Upper lobe of right lung (tissue), 1 donor: Measurements from ENCODE around the gene UBE2H. TPM values are rescaled to one million over a fixed set of nuclear protein-coding genes. Genes with fewer than 3 reads are reported as not detected.

Experiments
- ATAC-seq: fragments of 200-7000 bp; cut with Tn5 transposase; one replicate; pipeline ENCODE4 v1.9.1; 2020; ENCODE audit warnings: mild to moderate bottlenecking, moderate library complexity
- DNase-seq: peaks from one replicate; pipeline ENCODE4 v3.0.0-alpha.2; 2020
- H3K27ac ChIP-seq: fragments of 200-600 bp; one replicate; pipeline ENCODE4 v1.8.0; 2022
- H3K27me3 ChIP-seq: fragments of 200-600 bp; one replicate; pipeline ENCODE4 v1.8.0; 2022; ENCODE audit warnings: mild to moderate bottlenecking
- H3K36me3 ChIP-seq: fragments of 200-600 bp; one replicate; pipeline ENCODE4 v1.8.0; 2022
- H3K4me1 ChIP-seq: fragments of 200-600 bp; one replicate; pipeline ENCODE4 v1.8.0; 2022
- H3K4me3 ChIP-seq: fragments of 200-600 bp; one replicate; pipeline ENCODE4 v1.8.0; 2022; ENCODE audit warnings: mild to moderate bottlenecking
- H3K9me3 ChIP-seq: fragments of 200-600 bp; one replicate; pipeline ENCODE4 v1.8.0; 2022
- intact Hi-C: fragments of 100-400 bp; cut with DNase I; formaldehyde crosslinking; loops from one replicate; pipeline ENCODE4 v1.11.0; 2022
- total RNA-seq: library from RNA; stranded (reverse); fragmentation: NEBNext Ultra II Directional; extraction: Animal tissue kit (Norgen Biotek cat#: 25700); gene quantifications from one replicate; pipeline ENCODE4 v1.2.1, GENCODE V29; 2021
- TF ChIP-seq, protein P1 (sequence below): fragments of 200-600 bp; IDR thresholded peaks from one replicate; pipeline ENCODE4 v1.8.0; 2022; ENCODE audit warnings: antibody characterized with exemption
- donor health status: DM: no; HTN: yes; CAD: no; lungs with severe emphysema.

UBE2H gene
- total RNA-seq, 1 donor from 2014 or later = 69.1 TPM

DNA sequence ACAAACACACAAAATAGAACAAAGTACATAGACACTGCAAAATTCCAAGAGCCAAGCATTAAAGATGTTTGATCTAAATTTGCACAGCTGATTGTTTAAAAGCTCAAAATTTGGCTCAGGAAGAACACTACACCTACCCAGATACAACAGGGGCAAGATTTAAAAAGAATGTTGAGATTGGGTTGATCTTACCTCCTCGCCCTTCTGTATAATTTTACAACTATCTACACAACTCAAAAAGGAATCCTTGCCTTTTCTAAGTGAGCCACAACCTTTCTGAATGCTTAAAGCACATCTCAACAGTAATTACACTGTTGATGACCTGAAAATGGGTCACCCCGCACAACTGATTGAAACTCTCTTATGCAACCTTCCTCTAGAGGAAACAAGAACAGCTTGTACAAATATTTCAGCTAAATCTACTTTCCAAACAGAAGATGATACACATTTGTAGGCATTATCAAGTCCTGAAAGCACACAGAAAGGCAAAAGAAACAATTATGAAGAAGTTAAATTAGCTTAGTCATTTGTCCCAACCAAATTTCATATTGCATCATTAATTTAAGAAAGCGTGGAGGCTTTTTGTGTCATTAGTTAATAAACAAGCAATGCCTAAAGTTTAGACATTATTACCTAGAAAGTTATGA lies 75.5 kb downstream of the UBE2H start:
- TF ChIP-seq, protein P1, sequence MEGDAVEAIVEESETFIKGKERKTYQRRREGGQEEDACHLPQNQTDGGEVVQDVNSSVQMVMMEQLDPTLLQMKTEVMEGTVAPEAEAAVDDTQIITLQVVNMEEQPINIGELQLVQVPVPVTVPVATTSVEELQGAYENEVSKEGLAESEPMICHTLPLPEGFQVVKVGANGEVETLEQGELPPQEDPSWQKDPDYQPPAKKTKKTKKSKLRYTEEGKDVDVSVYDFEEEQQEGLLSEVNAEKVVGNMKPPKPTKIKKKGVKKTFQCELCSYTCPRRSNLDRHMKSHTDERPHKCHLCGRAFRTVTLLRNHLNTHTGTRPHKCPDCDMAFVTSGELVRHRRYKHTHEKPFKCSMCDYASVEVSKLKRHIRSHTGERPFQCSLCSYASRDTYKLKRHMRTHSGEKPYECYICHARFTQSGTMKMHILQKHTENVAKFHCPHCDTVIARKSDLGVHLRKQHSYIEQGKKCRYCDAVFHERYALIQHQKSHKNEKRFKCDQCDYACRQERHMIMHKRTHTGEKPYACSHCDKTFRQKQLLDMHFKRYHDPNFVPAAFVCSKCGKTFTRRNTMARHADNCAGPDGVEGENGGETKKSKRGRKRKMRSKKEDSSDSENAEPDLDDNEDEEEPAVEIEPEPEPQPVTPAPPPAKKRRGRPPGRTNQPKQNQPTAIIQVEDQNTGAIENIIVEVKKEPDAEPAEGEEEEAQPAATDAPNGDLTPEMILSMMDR = no peak
- intact Hi-C loops = no loop called here
- ATAC-seq (peak; percentile 73), DNase-seq (no peak)
- H3K4me3 ChIP-seq = no peak overlapping the region
- peaks cover 28% of the 10 kb centered on the region for H3K4me1 ChIP-seq
- H3K27ac ChIP-seq = peak overlapping the region; percentile 70
- no peaks in the 10 kb centered on the region for H3K27me3 ChIP-seq
- no peaks in the 10 kb centered on the region for H3K9me3 ChIP-seq
- peaks cover 7% of the 10 kb centered on the region for H3K36me3 ChIP-seq

DNA sequence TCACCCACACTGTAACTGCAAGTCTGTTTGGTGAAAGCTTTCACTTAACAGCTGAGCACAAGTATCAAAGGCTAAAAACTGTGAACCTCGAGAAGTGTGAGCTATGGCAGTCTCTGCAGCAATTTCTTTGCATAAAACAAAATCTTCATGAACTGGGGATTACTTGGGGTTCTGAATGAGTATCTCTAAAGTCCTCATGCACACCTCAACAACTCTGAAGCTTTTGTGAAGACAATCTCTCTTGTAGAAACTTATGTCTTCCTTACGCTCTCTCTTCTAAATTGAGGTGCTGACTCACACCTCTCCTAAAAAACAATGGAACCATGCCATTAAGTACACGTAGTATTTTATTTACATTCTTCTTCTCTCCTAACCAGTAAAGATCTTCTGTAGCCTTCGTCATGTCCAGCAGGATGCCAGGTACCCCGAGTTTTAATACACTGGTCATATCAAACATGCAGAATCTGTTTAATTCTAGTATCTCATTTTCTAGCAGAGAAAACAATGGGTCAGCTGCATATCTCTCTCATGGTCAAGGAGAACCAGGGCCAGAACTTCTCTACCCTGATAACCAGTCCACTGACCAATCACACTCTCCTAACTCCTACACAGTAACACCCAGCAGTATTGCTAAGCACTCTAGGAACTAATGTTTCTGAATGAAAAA lies 76.9 kb downstream of the UBE2H start:
- no peaks in the 10 kb centered on the region for H3K27me3 ChIP-seq
- DNase-seq (no peak), ATAC-seq (no peak)
- peaks cover 28% of the 10 kb centered on the region for H3K4me1 ChIP-seq
- H3K36me3 ChIP-seq = peaks cover 7% of the 10 kb centered on the region
- TF ChIP-seq, protein P1 = no peak
- no peak overlapping the region for H3K27ac ChIP-seq
- intact Hi-C loops = no loop called here
- H3K4me3 ChIP-seq = no peak overlapping the region
- no peaks in the 10 kb centered on the region for H3K9me3 ChIP-seq

DNA sequence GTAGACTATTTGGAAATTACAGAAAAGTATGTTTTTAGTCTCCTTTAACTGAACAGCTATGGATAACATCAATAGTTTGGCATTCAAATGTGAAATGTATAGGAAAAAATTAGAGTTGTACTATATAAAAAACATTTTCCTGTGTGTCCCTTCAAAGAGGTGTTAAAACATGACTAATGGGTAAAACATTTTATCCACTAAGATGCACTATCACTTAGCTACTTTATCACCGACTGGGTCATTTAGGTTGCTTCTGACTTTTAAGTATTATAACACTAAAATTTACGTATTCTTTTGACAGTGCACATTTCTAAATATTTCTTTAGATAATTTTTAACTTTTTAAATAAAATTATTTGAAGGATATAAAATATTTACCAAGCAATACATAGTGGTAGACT lies 77.6 kb downstream of the UBE2H start:
- Histone ChIP-seq H3K4me1 (peaks cover 28% of the 10 kb centered on the region), H3K4me3 (no peak overlapping the region), H3K9me3 (no peaks in the 10 kb centered on the region), H3K27me3 (no peaks in the 10 kb centered on the region), H3K36me3 (peaks cover 2% of the 10 kb centered on the region), H3K27ac (no peak overlapping the region)
- intact Hi-C loops = no loop called here
- no peak for ATAC-seq
- TF ChIP-seq, protein P1 = no peak
- no peak for DNase-seq

DNA sequence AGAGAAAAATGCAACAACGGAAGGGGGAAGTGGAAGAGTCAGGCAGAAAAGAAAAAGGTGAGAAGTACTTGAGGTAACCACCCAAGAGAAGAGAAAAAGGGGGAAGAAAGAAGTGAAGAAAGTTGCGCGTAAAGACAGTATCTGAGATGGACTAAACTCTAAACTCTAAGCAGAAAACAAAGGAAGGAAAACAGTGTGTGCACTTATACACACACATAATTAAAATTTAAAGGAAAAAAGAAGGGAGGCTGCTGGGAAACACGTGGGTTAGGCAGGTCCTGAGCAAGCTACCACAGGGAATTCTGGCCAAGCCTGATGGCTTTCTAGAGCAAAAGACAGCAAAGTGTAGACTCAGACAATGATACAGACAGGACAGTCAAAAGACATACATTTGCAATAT lies 78.0 kb downstream of the UBE2H start:
- TF ChIP-seq, protein P1 = no peak
- intact Hi-C loops = no loop called here
- Histone ChIP-seq H3K9me3 (no peaks in the 10 kb centered on the region), H3K27me3 (no peaks in the 10 kb centered on the region), H3K36me3 (no peaks in the 10 kb centered on the region), H3K4me3 (no peak overlapping the region), H3K4me1 (peaks cover 28% of the 10 kb centered on the region), H3K27ac (no peak overlapping the region)
- no peak for ATAC-seq
- no peak for DNase-seq

DNA sequence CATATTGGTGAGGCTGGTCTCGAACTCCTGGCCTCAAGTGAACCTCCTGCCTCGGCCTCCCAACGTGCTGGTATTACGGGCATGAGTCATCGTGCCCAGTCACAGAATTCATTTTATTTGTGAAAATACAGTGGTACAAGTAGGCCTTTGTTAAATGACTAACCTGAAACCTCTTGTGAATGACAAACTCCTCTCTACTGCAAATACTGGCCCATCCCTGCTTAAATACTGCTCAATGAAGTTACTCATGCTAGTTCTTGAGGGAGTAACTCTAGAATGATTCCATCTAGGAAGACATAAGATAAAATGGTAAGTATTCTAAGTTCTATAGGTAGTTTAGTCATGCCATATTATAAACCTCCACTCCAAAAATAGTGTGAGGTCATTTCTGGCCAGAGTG lies 80.7 kb downstream of the UBE2H start:
- ATAC-seq (no peak), DNase-seq (no peak)
- Histone ChIP-seq H3K9me3 (no peaks in the 10 kb centered on the region), H3K4me3 (no peak overlapping the region), H3K27ac (no peak overlapping the region), H3K4me1 (peaks cover 15% of the 10 kb centered on the region), H3K27me3 (no peaks in the 10 kb centered on the region), H3K36me3 (no peaks in the 10 kb centered on the region)
- TF ChIP-seq, protein P1 = no peak
- intact Hi-C loops = no loop called here
